ENCODE results near the gene FAM83G. TPM values are rescaled to one million over a fixed set of nuclear protein-coding genes. Genes with fewer than 3 reads are reported as not detected.

The FAM83G gene
- total RNA-seq, 1 experiment from 2014 or later, result 31.4 TPM

DNA sequence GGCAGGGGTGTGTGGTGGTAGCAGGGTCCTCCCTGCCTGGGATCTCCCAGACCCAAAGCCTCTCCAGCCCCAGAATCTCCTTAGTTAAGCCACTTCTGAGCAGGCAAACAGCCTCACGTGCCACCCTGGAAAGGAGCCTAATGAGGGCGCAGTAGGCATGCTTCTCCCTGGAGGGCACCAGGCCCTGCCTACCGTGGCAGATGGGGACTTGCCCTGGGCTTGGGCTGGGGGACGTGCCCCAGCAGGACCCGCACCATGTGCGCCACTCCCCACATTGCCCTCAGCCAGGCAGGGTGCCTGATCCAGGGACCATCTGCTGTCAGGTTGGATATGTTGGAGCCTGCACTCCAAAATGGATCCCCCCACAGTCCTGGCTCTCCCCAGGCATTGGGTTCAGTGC is 14.2 kb downstream of the FAM83G start:
- peaks cover 4% of the 10 kb centered on the region for H3K9me3 Mint-ChIP-seq
- peaks cover 7% of the 10 kb centered on the region for H3K4me1 Mint-ChIP-seq
- POLR2A ChIA-PET, result no interaction called here

DNA sequence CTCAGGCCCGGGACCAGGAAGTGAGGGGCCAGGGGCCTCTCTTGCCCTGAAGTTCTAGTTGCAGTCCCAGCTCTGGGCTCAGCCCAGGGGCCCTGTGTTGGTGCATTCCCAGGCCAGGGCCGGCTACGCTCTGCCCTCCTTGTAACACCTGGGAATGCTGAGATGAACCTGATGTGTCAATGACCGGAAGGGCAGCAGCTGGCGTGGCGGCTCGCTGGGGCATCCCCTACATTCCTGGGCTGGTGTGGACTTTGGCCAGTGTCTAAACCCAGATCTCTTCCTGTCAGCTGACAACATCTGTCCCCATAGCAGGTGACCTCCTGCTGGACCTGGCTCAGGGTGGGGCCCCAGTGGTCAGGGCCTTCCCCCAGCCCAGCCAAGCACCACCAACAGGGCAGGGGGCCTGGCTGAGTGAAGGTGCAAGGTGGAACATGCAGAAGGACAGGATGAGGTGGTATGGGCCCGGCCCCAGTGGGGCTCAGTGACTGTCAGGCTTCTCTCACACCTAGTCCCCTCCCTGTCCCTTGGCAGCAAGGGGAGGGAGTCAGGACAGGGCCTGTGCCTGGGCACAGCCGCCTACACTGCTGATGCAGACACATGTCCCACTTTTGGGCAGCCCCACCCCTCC is 15.9 kb downstream of the FAM83G start:
- no peak overlapping the region for H3K4me3 Mint-ChIP-seq
- H3K27me3 Mint-ChIP-seq (ENCODE audit: low read depth), result no peaks in the 10 kb centered on the region
- ATAC-seq (no peak), DNase-seq (ENCODE audit: low spot score) (no peak)
- TF ChIP-seq, protein P1, sequence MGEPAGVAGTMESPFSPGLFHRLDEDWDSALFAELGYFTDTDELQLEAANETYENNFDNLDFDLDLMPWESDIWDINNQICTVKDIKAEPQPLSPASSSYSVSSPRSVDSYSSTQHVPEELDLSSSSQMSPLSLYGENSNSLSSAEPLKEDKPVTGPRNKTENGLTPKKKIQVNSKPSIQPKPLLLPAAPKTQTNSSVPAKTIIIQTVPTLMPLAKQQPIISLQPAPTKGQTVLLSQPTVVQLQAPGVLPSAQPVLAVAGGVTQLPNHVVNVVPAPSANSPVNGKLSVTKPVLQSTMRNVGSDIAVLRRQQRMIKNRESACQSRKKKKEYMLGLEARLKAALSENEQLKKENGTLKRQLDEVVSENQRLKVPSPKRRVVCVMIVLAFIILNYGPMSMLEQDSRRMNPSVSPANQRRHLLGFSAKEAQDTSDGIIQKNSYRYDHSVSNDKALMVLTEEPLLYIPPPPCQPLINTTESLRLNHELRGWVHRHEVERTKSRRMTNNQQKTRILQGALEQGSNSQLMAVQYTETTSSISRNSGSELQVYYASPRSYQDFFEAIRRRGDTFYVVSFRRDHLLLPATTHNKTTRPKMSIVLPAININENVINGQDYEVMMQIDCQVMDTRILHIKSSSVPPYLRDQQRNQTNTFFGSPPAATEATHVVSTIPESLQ (CRISPR knock-in tag; IDR thresholded peaks at IDR 0.05), result no peak
- TF ChIP-seq, protein P2, sequence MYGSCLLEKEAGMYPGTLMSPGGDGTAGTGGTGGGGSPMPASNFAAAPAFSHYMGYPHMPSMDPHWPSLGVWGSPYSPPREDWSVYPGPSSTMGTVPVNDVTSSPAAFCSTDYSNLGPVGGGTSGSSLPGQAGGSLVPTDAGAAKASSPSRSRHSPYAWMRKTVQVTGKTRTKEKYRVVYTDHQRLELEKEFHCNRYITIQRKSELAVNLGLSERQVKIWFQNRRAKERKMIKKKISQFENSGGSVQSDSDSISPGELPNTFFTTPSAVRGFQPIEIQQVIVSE (CRISPR knock-in tag; IDR thresholded peaks at IDR 0.05; ENCODE audit: borderline replicate concordance), result no peak
- TF ChIP-seq GABPB1 (CRISPR knock-in tag; IDR thresholded peaks at IDR 0.05), result peak; percentile 86
- H3K9me3 Mint-ChIP-seq, result no peaks in the 10 kb centered on the region
- H3K36me3 Mint-ChIP-seq, result peaks cover 14% of the 10 kb centered on the region
- POLR2A ChIA-PET, result no interaction called here
- H3K4me1 Mint-ChIP-seq, result peaks cover 1% of the 10 kb centered on the region
- no peak overlapping the region for H3K27ac Mint-ChIP-seq
- CTCF ChIA-PET, result no interaction called here

More for the DNA sequence above, 14.2 kb downstream of the FAM83G start:
- Mint-ChIP-seq H3K36me3 (peaks cover 23% of the 10 kb centered on the region), H3K4me3 (no peak overlapping the region), H3K27ac (peak overlapping the region; percentile 32; the same call in 1 of the 2 replicates), H3K27me3 (ENCODE audit: low read depth) (no peaks in the 10 kb centered on the region)
- CTCF ChIA-PET, result interaction anchor here (2.1 kb wide), 1 partner anchor 29 kb away, joined by 6 read pairs; no protein-coding TSS in a partner anchor
- no peak for DNase-seq (ENCODE audit: low spot score)
- TF ChIP-seq, protein P3, sequence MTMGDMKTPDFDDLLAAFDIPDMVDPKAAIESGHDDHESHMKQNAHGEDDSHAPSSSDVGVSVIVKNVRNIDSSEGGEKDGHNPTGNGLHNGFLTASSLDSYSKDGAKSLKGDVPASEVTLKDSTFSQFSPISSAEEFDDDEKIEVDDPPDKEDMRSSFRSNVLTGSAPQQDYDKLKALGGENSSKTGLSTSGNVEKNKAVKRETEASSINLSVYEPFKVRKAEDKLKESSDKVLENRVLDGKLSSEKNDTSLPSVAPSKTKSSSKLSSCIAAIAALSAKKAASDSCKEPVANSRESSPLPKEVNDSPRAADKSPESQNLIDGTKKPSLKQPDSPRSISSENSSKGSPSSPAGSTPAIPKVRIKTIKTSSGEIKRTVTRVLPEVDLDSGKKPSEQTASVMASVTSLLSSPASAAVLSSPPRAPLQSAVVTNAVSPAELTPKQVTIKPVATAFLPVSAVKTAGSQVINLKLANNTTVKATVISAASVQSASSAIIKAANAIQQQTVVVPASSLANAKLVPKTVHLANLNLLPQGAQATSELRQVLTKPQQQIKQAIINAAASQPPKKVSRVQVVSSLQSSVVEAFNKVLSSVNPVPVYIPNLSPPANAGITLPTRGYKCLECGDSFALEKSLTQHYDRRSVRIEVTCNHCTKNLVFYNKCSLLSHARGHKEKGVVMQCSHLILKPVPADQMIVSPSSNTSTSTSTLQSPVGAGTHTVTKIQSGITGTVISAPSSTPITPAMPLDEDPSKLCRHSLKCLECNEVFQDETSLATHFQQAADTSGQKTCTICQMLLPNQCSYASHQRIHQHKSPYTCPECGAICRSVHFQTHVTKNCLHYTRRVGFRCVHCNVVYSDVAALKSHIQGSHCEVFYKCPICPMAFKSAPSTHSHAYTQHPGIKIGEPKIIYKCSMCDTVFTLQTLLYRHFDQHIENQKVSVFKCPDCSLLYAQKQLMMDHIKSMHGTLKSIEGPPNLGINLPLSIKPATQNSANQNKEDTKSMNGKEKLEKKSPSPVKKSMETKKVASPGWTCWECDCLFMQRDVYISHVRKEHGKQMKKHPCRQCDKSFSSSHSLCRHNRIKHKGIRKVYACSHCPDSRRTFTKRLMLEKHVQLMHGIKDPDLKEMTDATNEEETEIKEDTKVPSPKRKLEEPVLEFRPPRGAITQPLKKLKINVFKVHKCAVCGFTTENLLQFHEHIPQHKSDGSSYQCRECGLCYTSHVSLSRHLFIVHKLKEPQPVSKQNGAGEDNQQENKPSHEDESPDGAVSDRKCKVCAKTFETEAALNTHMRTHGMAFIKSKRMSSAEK (CRISPR knock-in tag; IDR thresholded peaks at IDR 0.05; ENCODE audit: borderline replicate concordance), result no peak
- TF ChIP-seq ZBTB21 (CRISPR knock-in tag; IDR thresholded peaks at IDR 0.05; ENCODE audit: borderline replicate concordance), result no peak
- no peak for TF ChIP-seq JAZF1 (CRISPR knock-in tag; IDR thresholded peaks at IDR 0.05)
- TF ChIP-seq GABPB1 (CRISPR knock-in tag; IDR thresholded peaks at IDR 0.05), result no peak
- TF ChIP-seq PRRX2 (CRISPR knock-in tag; IDR thresholded peaks at IDR 0.05), result no peak
- no peak for TF ChIP-seq ZNF232 (CRISPR knock-in tag; IDR thresholded peaks at IDR 0.05)
- TF ChIP-seq, protein P4, sequence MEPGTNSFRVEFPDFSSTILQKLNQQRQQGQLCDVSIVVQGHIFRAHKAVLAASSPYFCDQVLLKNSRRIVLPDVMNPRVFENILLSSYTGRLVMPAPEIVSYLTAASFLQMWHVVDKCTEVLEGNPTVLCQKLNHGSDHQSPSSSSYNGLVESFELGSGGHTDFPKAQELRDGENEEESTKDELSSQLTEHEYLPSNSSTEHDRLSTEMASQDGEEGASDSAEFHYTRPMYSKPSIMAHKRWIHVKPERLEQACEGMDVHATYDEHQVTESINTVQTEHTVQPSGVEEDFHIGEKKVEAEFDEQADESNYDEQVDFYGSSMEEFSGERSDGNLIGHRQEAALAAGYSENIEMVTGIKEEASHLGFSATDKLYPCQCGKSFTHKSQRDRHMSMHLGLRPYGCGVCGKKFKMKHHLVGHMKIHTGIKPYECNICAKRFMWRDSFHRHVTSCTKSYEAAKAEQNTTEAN (CRISPR knock-in tag; IDR thresholded peaks at IDR 0.05), result no peak
- TF ChIP-seq, protein P5, sequence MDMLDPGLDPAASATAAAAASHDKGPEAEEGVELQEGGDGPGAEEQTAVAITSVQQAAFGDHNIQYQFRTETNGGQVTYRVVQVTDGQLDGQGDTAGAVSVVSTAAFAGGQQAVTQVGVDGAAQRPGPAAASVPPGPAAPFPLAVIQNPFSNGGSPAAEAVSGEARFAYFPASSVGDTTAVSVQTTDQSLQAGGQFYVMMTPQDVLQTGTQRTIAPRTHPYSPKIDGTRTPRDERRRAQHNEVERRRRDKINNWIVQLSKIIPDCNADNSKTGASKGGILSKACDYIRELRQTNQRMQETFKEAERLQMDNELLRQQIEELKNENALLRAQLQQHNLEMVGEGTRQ (CRISPR knock-in tag; IDR thresholded peaks at IDR 0.05), result no peak
- TF ChIP-seq, protein P6, sequence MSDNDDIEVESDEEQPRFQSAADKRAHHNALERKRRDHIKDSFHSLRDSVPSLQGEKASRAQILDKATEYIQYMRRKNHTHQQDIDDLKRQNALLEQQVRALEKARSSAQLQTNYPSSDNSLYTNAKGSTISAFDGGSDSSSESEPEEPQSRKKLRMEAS (CRISPR knock-in tag; IDR thresholded peaks at IDR 0.05), result no peak
- TF ChIP-seq, protein P7, sequence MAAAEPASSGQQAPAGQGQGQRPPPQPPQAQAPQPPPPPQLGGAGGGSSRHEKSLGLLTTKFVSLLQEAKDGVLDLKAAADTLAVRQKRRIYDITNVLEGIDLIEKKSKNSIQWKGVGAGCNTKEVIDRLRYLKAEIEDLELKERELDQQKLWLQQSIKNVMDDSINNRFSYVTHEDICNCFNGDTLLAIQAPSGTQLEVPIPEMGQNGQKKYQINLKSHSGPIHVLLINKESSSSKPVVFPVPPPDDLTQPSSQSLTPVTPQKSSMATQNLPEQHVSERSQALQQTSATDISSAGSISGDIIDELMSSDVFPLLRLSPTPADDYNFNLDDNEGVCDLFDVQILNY (CRISPR knock-in tag; IDR thresholded peaks at IDR 0.05), result no peak
- TF ChIP-seq, protein P8, sequence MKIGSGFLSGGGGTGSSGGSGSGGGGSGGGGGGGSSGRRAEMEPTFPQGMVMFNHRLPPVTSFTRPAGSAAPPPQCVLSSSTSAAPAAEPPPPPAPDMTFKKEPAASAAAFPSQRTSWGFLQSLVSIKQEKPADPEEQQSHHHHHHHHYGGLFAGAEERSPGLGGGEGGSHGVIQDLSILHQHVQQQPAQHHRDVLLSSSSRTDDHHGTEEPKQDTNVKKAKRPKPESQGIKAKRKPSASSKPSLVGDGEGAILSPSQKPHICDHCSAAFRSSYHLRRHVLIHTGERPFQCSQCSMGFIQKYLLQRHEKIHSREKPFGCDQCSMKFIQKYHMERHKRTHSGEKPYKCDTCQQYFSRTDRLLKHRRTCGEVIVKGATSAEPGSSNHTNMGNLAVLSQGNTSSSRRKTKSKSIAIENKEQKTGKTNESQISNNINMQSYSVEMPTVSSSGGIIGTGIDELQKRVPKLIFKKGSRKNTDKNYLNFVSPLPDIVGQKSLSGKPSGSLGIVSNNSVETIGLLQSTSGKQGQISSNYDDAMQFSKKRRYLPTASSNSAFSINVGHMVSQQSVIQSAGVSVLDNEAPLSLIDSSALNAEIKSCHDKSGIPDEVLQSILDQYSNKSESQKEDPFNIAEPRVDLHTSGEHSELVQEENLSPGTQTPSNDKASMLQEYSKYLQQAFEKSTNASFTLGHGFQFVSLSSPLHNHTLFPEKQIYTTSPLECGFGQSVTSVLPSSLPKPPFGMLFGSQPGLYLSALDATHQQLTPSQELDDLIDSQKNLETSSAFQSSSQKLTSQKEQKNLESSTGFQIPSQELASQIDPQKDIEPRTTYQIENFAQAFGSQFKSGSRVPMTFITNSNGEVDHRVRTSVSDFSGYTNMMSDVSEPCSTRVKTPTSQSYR (CRISPR knock-in tag; IDR thresholded peaks at IDR 0.05), result no peak
- TF ChIP-seq KAT7 (CRISPR knock-in tag; IDR thresholded peaks at IDR 0.05; ENCODE audit: borderline replicate concordance), result no peak
- no peak for TF ChIP-seq SOX15 (CRISPR knock-in tag; IDR thresholded peaks at IDR 0.05)
- ATAC-seq, result no peak
